HFFc6 (cell line): Measurements from ENCODE around the gene TPST1. TPM values are rescaled to one million over a fixed set of nuclear protein-coding genes. Genes with fewer than 3 reads are reported as not detected.

Source experiments
- DNase-seq: peaks from one replicate; pipeline ENCODE4 v3.0.0-alpha.2; 2018
- H3K27ac Mint-ChIP-seq: 2 replicates; pipeline ENCODE4 v1.8.0; 2020; ENCODE audit warnings: mild to moderate bottlenecking, mixed read lengths
- H3K27me3 Mint-ChIP-seq: 2 replicates; pipeline ENCODE4 v1.8.0; 2021; ENCODE audit warnings: mild to moderate bottlenecking, moderate library complexity, mixed read lengths; ENCODE audit not compliant: insufficient read depth
- H3K36me3 Mint-ChIP-seq: 2 replicates; pipeline ENCODE4 v1.8.0; 2021; ENCODE audit warnings: low read depth, mixed read lengths
- H3K4me1 Mint-ChIP-seq: 2 replicates; pipeline ENCODE4 v1.8.0; 2020; ENCODE audit warnings: low read depth, mixed read lengths
- H3K4me3 Mint-ChIP-seq: 2 replicates; pipeline ENCODE4 v1.8.0; 2020; ENCODE audit warnings: mild to moderate bottlenecking, moderate library complexity, mixed read lengths
- H3K9me3 Mint-ChIP-seq: 2 replicates; pipeline ENCODE4 v1.8.0; 2020; ENCODE audit warnings: mild to moderate bottlenecking, mixed read lengths
- CTCF ChIP-seq: fragments of 200-600 bp; sonication (generic); IDR thresholded peaks from 2 replicates; pipeline ENCODE4 v1.5.0; 2021; ENCODE audit warnings: antibody characterized with exemption, mild to moderate bottlenecking
- total RNA-seq, 6 experiments: library from RNA; stranded (reverse); fragmentation: NEBNext Ultra II Directional; extraction: Animal tissue kit (Norgen Biotek cat#: 25700); gene quantifications; 2 replicates in 1 of 6; 3 replicates in 5 of 6; pipeline ENCODE4 v1.2.3, GENCODE V29; 2021

The TPST1 gene
- total RNA-seq, 6 experiments from 2014 or later, result 21.7 to 36.1 (median 29.2) TPM

GRCh38 chr7:66269978-66270377 lies 64.8 kb downstream of the TPST1 start:
- Mint-ChIP-seq H3K4me3 (no peak overlapping the region), H3K9me3 (peaks cover 17% of the 10 kb centered on the region), H3K36me3 (peaks cover 36% of the 10 kb centered on the region), H3K4me1 (peaks cover 22% of the 10 kb centered on the region), H3K27ac (no peak overlapping the region), H3K27me3 (peaks cover 3% of the 10 kb centered on the region)
- DNase-seq, result no peak
- TF ChIP-seq CTCF, result no peak

GRCh38 chr7:66272321-66272720 lies 67.2 kb downstream of the TPST1 start:
- peaks cover 23% of the 10 kb centered on the region for H3K4me1 Mint-ChIP-seq
- no peak overlapping the region for H3K4me3 Mint-ChIP-seq
- H3K9me3 Mint-ChIP-seq, result peaks cover 4% of the 10 kb centered on the region; the same call in 1 of the 2 replicates
- no peak for DNase-seq
- H3K27me3 Mint-ChIP-seq, result peaks cover under 1% of the 10 kb centered on the region
- no peak overlapping the region for H3K27ac Mint-ChIP-seq
- H3K36me3 Mint-ChIP-seq, result peaks cover 25% of the 10 kb centered on the region
- no peak for TF ChIP-seq CTCF

GRCh38 chr7:66276363-66276762 lies 71.2 kb downstream of the TPST1 start:
- H3K36me3 Mint-ChIP-seq, result peaks cover 13% of the 10 kb centered on the region
- 0 out of 2 replicates have a peak overlapping the region, but pooled peaks have one; percentile 55 for H3K27ac Mint-ChIP-seq
- peaks cover 4% of the 10 kb centered on the region; the same call in 1 of the 2 replicates for H3K9me3 Mint-ChIP-seq
- TF ChIP-seq CTCF, result no peak
- no peak for DNase-seq
- no peak overlapping the region for H3K4me3 Mint-ChIP-seq
- no peaks in the 10 kb centered on the region; the same call in 1 of the 2 replicates for H3K27me3 Mint-ChIP-seq
- peaks cover 40% of the 10 kb centered on the region for H3K4me1 Mint-ChIP-seq

- H3K27ac Mint-ChIP-seq, result peak overlapping the region; percentile 55; the same call in 1 of the 2 replicates
- H3K9me3 Mint-ChIP-seq, result peaks cover 4% of the 10 kb centered on the region; the same call in 1 of the 2 replicates
- H3K4me1 Mint-ChIP-seq, result peaks cover 52% of the 10 kb centered on the region
- DNase-seq, result no peak
- no peaks in the 10 kb centered on the region; the same call in 1 of the 2 replicates for H3K27me3 Mint-ChIP-seq
- peak overlapping the region; percentile 11 for H3K4me3 Mint-ChIP-seq
- peaks cover 10% of the 10 kb centered on the region; the same call in 1 of the 2 replicates for H3K36me3 Mint-ChIP-seq
- no peak for TF ChIP-seq CTCF
Observed at GRCh38 chr7:66277492-66277891, 72.4 kb downstream of the TPST1 start.

- Mint-ChIP-seq H3K4me1 (peaks cover 76% of the 10 kb centered on the region), H3K4me3 (no peak overlapping the region), H3K27me3 (no peaks in the 10 kb centered on the region; the same call in 1 of the 2 replicates), H3K9me3 (no peaks in the 10 kb centered on the region), H3K27ac (no peak overlapping the region), H3K36me3 (0 out of 2 replicates have a peak, but pooled peaks cover 3% of the 10 kb centered on the region)
- no peak for TF ChIP-seq CTCF
- DNase-seq, result no peak
Observed at GRCh38 chr7:66279912-66280311, 74.8 kb downstream of the TPST1 start.
